ENCODE data around the gene CCDC170.

Gene CCDC170

GRCh38 chr6:151553416-151554165 is 59.8 kb downstream of the CCDC170 start:
- Histone ChIP-seq H3K36me3 (ENCODE audit: insufficient read depth, insufficient read length, low read length) (no peaks in the 10 kb centered on the region), H3K9ac (ENCODE audit: insufficient read length, low read depth) (no peak overlapping the region), H3K27me3 (ENCODE audit: insufficient read depth, insufficient read length) (no peaks in the 10 kb centered on the region), H3K4me1 (ENCODE audit: insufficient read depth, insufficient read length) (no peaks in the 10 kb centered on the region), H3K9me3 (ENCODE audit: insufficient read depth, low read length) (no peaks in the 10 kb centered on the region), H3K4me3 (ENCODE audit: insufficient read length, low read depth) (no peak overlapping the region)
- DNase-seq (ENCODE audit: low read depth, low spot score), result no peak
- TF ChIP-seq ZNF274 (IDR thresholded peaks at IDR 0.05; ENCODE audit: low read depth, low read length) (no peak), YY1 (IDR thresholded peaks at IDR 0.05; ENCODE audit: insufficient read depth, insufficient read length) (no peak), SUZ12 (IDR thresholded peaks at IDR 0.05; ENCODE audit: extremely low read depth, insufficient read depth, insufficient read length) (no peak)

- H3K4me1 ChIP-seq (ENCODE audit: insufficient read depth, insufficient read length), result no peaks in the 10 kb centered on the region
- H3K9ac ChIP-seq (ENCODE audit: insufficient read length, low read depth), result no peak overlapping the region
- no peak overlapping the region for H3K4me3 ChIP-seq (ENCODE audit: insufficient read length, low read depth)
- peaks cover 17% of the 10 kb centered on the region for H3K9me3 ChIP-seq (ENCODE audit: insufficient read depth, low read length)
- no peak for TF ChIP-seq SUZ12 (IDR thresholded peaks at IDR 0.05; ENCODE audit: extremely low read depth, insufficient read depth, insufficient read length)
- no peak for TF ChIP-seq YY1 (IDR thresholded peaks at IDR 0.05; ENCODE audit: insufficient read depth, insufficient read length)
- TF ChIP-seq ZNF274 (IDR thresholded peaks at IDR 0.05; ENCODE audit: low read depth, low read length), result no peak
- H3K27me3 ChIP-seq (ENCODE audit: insufficient read depth, insufficient read length), result no peaks in the 10 kb centered on the region
- DNase-seq (ENCODE audit: low read depth, low spot score), result no peak
- H3K36me3 ChIP-seq (ENCODE audit: insufficient read depth, insufficient read length, low read length), result no peaks in the 10 kb centered on the region
Measured at GRCh38 chr6:151561238-151561637, 67.4 kb downstream of the CCDC170 start.

- Histone ChIP-seq H3K9ac (ENCODE audit: insufficient read length, low read depth) (no peak overlapping the region), H3K4me1 (ENCODE audit: insufficient read depth, insufficient read length) (no peaks in the 10 kb centered on the region), H3K27me3 (ENCODE audit: insufficient read depth, insufficient read length) (no peaks in the 10 kb centered on the region)
Measured at GRCh38 chr6:151564654-151565053, 70.8 kb downstream of the CCDC170 start.

GRCh38 chr6:151565940-151566339 is 72.1 kb downstream of the CCDC170 start:
- no peak for TF ChIP-seq SUZ12 (IDR thresholded peaks at IDR 0.05; ENCODE audit: extremely low read depth, insufficient read depth, insufficient read length)
- no peak for TF ChIP-seq ZNF274 (IDR thresholded peaks at IDR 0.05; ENCODE audit: low read depth, low read length)
- no peak for TF ChIP-seq YY1 (IDR thresholded peaks at IDR 0.05; ENCODE audit: insufficient read depth, insufficient read length)
- no peaks in the 10 kb centered on the region for H3K36me3 ChIP-seq (ENCODE audit: insufficient read depth, insufficient read length, low read length)
- no peak for DNase-seq (ENCODE audit: low read depth, low spot score)
- no peaks in the 10 kb centered on the region for H3K4me1 ChIP-seq (ENCODE audit: insufficient read depth, insufficient read length)
- no peak overlapping the region for H3K9ac ChIP-seq (ENCODE audit: insufficient read length, low read depth)
- H3K27me3 ChIP-seq (ENCODE audit: insufficient read depth, insufficient read length), result no peaks in the 10 kb centered on the region
- peaks cover 17% of the 10 kb centered on the region for H3K9me3 ChIP-seq (ENCODE audit: insufficient read depth, low read length)
- H3K4me3 ChIP-seq (ENCODE audit: insufficient read length, low read depth), result no peak overlapping the region

More at GRCh38 chr6:151564654-151565053, 70.8 kb downstream of the CCDC170 start:
- H3K36me3 ChIP-seq (ENCODE audit: insufficient read depth, insufficient read length, low read length), result no peaks in the 10 kb centered on the region
- no peak for DNase-seq (ENCODE audit: low read depth, low spot score)
- H3K9me3 ChIP-seq (ENCODE audit: insufficient read depth, low read length), result peaks cover 17% of the 10 kb centered on the region
- TF ChIP-seq SUZ12 (IDR thresholded peaks at IDR 0.05; ENCODE audit: extremely low read depth, insufficient read depth, insufficient read length) (no peak), YY1 (IDR thresholded peaks at IDR 0.05; ENCODE audit: insufficient read depth, insufficient read length) (no peak), ZNF274 (IDR thresholded peaks at IDR 0.05; ENCODE audit: low read depth, low read length) (no peak)
- H3K4me3 ChIP-seq (ENCODE audit: insufficient read length, low read depth), result no peak overlapping the region

- Histone ChIP-seq H3K36me3 (ENCODE audit: insufficient read depth, insufficient read length, low read length) (no peaks in the 10 kb centered on the region), H3K9ac (ENCODE audit: insufficient read length, low read depth) (no peak overlapping the region), H3K4me1 (ENCODE audit: insufficient read depth, insufficient read length) (no peaks in the 10 kb centered on the region), H3K9me3 (ENCODE audit: insufficient read depth, low read length) (peaks cover 11% of the 10 kb centered on the region), H3K4me3 (ENCODE audit: insufficient read length, low read depth) (no peak overlapping the region), H3K27me3 (ENCODE audit: insufficient read depth, insufficient read length) (no peaks in the 10 kb centered on the region)
- no peak for TF ChIP-seq SUZ12 (IDR thresholded peaks at IDR 0.05; ENCODE audit: extremely low read depth, insufficient read depth, insufficient read length)
- no peak for TF ChIP-seq YY1 (IDR thresholded peaks at IDR 0.05; ENCODE audit: insufficient read depth, insufficient read length)
- TF ChIP-seq ZNF274 (IDR thresholded peaks at IDR 0.05; ENCODE audit: low read depth, low read length), result no peak
- no peak for DNase-seq (ENCODE audit: low read depth, low spot score)
Measured at GRCh38 chr6:151566557-151566956, 72.7 kb downstream of the CCDC170 start.

- Histone ChIP-seq H3K9me3 (ENCODE audit: insufficient read depth, low read length) (no peaks in the 10 kb centered on the region), H3K9ac (ENCODE audit: insufficient read length, low read depth) (no peak overlapping the region), H3K36me3 (ENCODE audit: insufficient read depth, insufficient read length, low read length) (no peaks in the 10 kb centered on the region), H3K27me3 (ENCODE audit: insufficient read depth, insufficient read length) (no peaks in the 10 kb centered on the region), H3K4me3 (ENCODE audit: insufficient read length, low read depth) (no peak overlapping the region), H3K4me1 (ENCODE audit: insufficient read depth, insufficient read length) (no peaks in the 10 kb centered on the region)
- TF ChIP-seq YY1 (IDR thresholded peaks at IDR 0.05; ENCODE audit: insufficient read depth, insufficient read length) (no peak), ZNF274 (IDR thresholded peaks at IDR 0.05; ENCODE audit: low read depth, low read length) (no peak), SUZ12 (IDR thresholded peaks at IDR 0.05; ENCODE audit: extremely low read depth, insufficient read depth, insufficient read length) (no peak)
- no peak for DNase-seq (ENCODE audit: low read depth, low spot score)
Measured at GRCh38 chr6:151576633-151577032, 82.8 kb downstream of the CCDC170 start.

GRCh38 chr6:151577257-151577656 is 83.4 kb downstream of the CCDC170 start:
- DNase-seq (ENCODE audit: low read depth, low spot score), result no peak
- TF ChIP-seq SUZ12 (IDR thresholded peaks at IDR 0.05; ENCODE audit: extremely low read depth, insufficient read depth, insufficient read length) (no peak), ZNF274 (IDR thresholded peaks at IDR 0.05; ENCODE audit: low read depth, low read length) (no peak), YY1 (IDR thresholded peaks at IDR 0.05; ENCODE audit: insufficient read depth, insufficient read length) (no peak)
- H3K36me3 ChIP-seq (ENCODE audit: insufficient read depth, insufficient read length, low read length), result no peaks in the 10 kb centered on the region
- H3K4me1 ChIP-seq (ENCODE audit: insufficient read depth, insufficient read length), result no peaks in the 10 kb centered on the region
- no peak overlapping the region for H3K9ac ChIP-seq (ENCODE audit: insufficient read length, low read depth)
- no peaks in the 10 kb centered on the region for H3K9me3 ChIP-seq (ENCODE audit: insufficient read depth, low read length)
- no peak overlapping the region for H3K4me3 ChIP-seq (ENCODE audit: insufficient read length, low read depth)
- no peaks in the 10 kb centered on the region for H3K27me3 ChIP-seq (ENCODE audit: insufficient read depth, insufficient read length)

All from NT2/D1 (cell line).